Measurements from ENCODE around the gene RCAN2.

DNA sequence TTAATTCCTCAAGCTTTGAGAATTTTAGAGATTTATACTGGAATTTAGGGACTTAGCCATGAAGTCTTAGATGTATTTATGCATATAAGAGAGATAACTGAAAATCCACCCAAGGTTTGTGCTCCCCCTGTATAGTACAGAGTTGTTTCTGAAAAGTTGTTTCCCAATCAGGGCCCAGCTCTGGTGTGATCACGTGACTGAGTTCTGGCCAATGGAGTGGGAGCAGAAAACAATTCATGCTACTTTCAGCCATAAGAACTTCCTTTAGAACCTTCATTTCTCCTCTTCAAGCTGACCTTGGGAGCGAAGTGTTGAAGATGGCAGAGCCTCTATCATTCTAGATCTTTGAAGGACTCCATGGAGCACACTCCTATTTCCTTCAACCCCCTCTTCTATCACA is 151.0 kb downstream of the RCAN2 start:
- TF ChIP-seq POLR2A (IDR thresholded peaks at IDR 0.05), result no peak
- TF ChIP-seq, protein P1, sequence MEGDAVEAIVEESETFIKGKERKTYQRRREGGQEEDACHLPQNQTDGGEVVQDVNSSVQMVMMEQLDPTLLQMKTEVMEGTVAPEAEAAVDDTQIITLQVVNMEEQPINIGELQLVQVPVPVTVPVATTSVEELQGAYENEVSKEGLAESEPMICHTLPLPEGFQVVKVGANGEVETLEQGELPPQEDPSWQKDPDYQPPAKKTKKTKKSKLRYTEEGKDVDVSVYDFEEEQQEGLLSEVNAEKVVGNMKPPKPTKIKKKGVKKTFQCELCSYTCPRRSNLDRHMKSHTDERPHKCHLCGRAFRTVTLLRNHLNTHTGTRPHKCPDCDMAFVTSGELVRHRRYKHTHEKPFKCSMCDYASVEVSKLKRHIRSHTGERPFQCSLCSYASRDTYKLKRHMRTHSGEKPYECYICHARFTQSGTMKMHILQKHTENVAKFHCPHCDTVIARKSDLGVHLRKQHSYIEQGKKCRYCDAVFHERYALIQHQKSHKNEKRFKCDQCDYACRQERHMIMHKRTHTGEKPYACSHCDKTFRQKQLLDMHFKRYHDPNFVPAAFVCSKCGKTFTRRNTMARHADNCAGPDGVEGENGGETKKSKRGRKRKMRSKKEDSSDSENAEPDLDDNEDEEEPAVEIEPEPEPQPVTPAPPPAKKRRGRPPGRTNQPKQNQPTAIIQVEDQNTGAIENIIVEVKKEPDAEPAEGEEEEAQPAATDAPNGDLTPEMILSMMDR (IDR thresholded peaks at IDR 0.05), result no peak

All from upper lobe of left lung (tissue), 4 donors.